ENCODE results near the gene MAST2. TPM values are rescaled to one million over a fixed set of nuclear protein-coding genes. Genes with fewer than 3 reads are reported as not detected.

Gene MAST2
- total and polyA plus RNA-seq, 2 donors (not counting 3 experiments of a cell fraction or from before 2014, with no cell fraction given), result 25.0 to 41.2 TPM

GRCh38 chr1:45891087-45891486, 87.7 kb downstream of the MAST2 start:
- CTCF ChIA-PET, result interaction anchor here (1.6 kb wide), 1 partner anchor 9 kb away, joined by 4 read pairs; no protein-coding TSS in a partner anchor
- H2AFZ ChIP-seq (ENCODE audit: low read depth, low read length), result no peak overlapping the region
- H4K20me1 ChIP-seq (replicated peaks; ENCODE audit: control insufficient read depth, extremely low read depth, insufficient read depth, low read length), result no peaks in the 10 kb centered on the region
- no peaks in the 10 kb centered on the region for H3K36me3 ChIP-seq (ENCODE audit: control insufficient read depth in 2 of 2, extremely low read depth in 1 of 2, insufficient read depth in 2 of 2, low read length in 2 of 2)
- no peak overlapping the region for H3K4me2 ChIP-seq (ENCODE audit: insufficient read depth, low read length)
- peaks cover 17% of the 10 kb centered on the region for H3K4me1 ChIP-seq (ENCODE audit: control insufficient read depth, extremely low read depth, insufficient read depth, low read length)
- H3K9me1 ChIP-seq (replicated peaks; ENCODE audit: control insufficient read depth, extremely low read depth, insufficient read depth, low read length), result no peaks in the 10 kb centered on the region
- H3K27me3 ChIP-seq (ENCODE audit: control insufficient read depth in 2 of 2, insufficient read depth in 2 of 2, low read length in 2 of 2), result no peaks in the 10 kb centered on the region
- peaks cover 6% of the 10 kb centered on the region for H3K79me2 ChIP-seq (ENCODE audit: control insufficient read depth, insufficient read depth, low read length)
- no peak for DNase-seq (ENCODE audit: low read depth, low spot score)
- POLR2A ChIA-PET, result no interaction called here
- no peak overlapping the region for H3K9ac ChIP-seq (replicated peaks; ENCODE audit: extremely low read depth, insufficient read depth, low read length)
- dilution Hi-C loops (cut with MboI; ENCODE audit: extremely low pct_ligation_motif_present, low sequenced_read_pairs), result no loop called here
- no peak for FAIRE-seq
- no TSS peak for BruUV-seq (replicated peaks)
- no peak for TF ChIP-seq FOS (IDR thresholded peaks at IDR 0.05; ENCODE audit: borderline replicate concordance, insufficient read depth, low read length)
- TF ChIP-seq POLR2AphosphoS5 (IDR thresholded peaks at IDR 0.05; ENCODE audit: insufficient read depth, low read depth, low read length), result no peak
- TF ChIP-seq, protein P1, sequence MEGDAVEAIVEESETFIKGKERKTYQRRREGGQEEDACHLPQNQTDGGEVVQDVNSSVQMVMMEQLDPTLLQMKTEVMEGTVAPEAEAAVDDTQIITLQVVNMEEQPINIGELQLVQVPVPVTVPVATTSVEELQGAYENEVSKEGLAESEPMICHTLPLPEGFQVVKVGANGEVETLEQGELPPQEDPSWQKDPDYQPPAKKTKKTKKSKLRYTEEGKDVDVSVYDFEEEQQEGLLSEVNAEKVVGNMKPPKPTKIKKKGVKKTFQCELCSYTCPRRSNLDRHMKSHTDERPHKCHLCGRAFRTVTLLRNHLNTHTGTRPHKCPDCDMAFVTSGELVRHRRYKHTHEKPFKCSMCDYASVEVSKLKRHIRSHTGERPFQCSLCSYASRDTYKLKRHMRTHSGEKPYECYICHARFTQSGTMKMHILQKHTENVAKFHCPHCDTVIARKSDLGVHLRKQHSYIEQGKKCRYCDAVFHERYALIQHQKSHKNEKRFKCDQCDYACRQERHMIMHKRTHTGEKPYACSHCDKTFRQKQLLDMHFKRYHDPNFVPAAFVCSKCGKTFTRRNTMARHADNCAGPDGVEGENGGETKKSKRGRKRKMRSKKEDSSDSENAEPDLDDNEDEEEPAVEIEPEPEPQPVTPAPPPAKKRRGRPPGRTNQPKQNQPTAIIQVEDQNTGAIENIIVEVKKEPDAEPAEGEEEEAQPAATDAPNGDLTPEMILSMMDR (IDR thresholded peaks at IDR 0.05; ENCODE audit: extremely low read depth in 1 of 2, insufficient read depth in 1 of 2, low read depth in 1 of 2, low read length in 2 of 2), result no peak
- no peak for TF ChIP-seq JUN (IDR thresholded peaks at IDR 0.05; ENCODE audit: borderline replicate concordance, insufficient read depth, insufficient read length, low read depth)
- no peak for TF ChIP-seq MAX (IDR thresholded peaks at IDR 0.05; ENCODE audit: insufficient read depth, insufficient read length)
- TF ChIP-seq GATA2 (IDR thresholded peaks at IDR 0.05; ENCODE audit: insufficient read depth, insufficient read length, low read depth, low read length), result no peak
- TF ChIP-seq MYC (IDR thresholded peaks at IDR 0.05; ENCODE audit: low read depth, low read length), result no peak
- TF ChIP-seq POLR2A (IDR thresholded peaks at IDR 0.05; ENCODE audit: low read depth, low read length), result no peak
- TF ChIP-seq EZH2 (IDR thresholded peaks at IDR 0.05; ENCODE audit: borderline replicate concordance, low read depth, low read length, severe bottlenecking), result no peak
- H3K4me3 ChIP-seq (replicated peaks in 1 of 3; ENCODE audit: insufficient read depth in 1 of 3, low read depth in 1 of 3, low read length in 3 of 3), result no peak overlapping the region
- intact Hi-C loops (cut with micrococcal nuclease), result loop anchor here (5.0 kb wide), 1 partner anchor 331 kb away; no protein-coding TSS in a partner anchor
- no peak overlapping the region for H3K27ac ChIP-seq (ENCODE audit: insufficient read depth, low read depth, low read length)
- H3K9me3 ChIP-seq (replicated peaks; ENCODE audit: control insufficient read depth, insufficient read depth, low read length), result no peaks in the 10 kb centered on the region

Data from endothelial cell of umbilical vein (primary cell).